ENCODE measurements around the gene CNBP.
"Not testable (repeated sequence)": the region's sequence is repeated elsewhere in the genome, so short reads cannot be mapped to it uniquely, and the experiment has no call there.

CNBP gene

GRCh38 chr3:129144786-129145185 lies 38.9 kb downstream of the CNBP start:
- TF ChIP-seq EZH2 (IDR thresholded peaks at IDR 0.05; ENCODE audit: borderline replicate concordance, low read length) (no peak), CTCF (IDR thresholded peaks at IDR 0.05; ENCODE audit: low read length) (no peak)
- Histone ChIP-seq H3K27me3 (ENCODE audit: insufficient read depth, low read length) (no peaks in the 10 kb centered on the region), H2AFZ (ENCODE audit: low read length) (no peak overlapping the region), H3K4me2 (ENCODE audit: low read length) (no peak overlapping the region), H3K79me2 (ENCODE audit: insufficient read depth, low read length) (no peaks in the 10 kb centered on the region), H3K9me3 (ENCODE audit: low read length) (no peaks in the 10 kb centered on the region), H3F3A (ENCODE audit: insufficient read depth, low read length) (no peaks in the 10 kb centered on the region), H3K36me3 (ENCODE audit: insufficient read depth, low read length) (peaks cover 64% of the 10 kb centered on the region), H4K20me1 (ENCODE audit: insufficient read depth, low read length) (no peaks in the 10 kb centered on the region), H3K9me2 (ENCODE audit: low read depth, low read length) (no peaks in the 10 kb centered on the region), H3K4me1 (ENCODE audit: insufficient read depth, low read length, severe bottlenecking) (no peaks in the 10 kb centered on the region), H3K9ac (ENCODE audit: low read length) (no peak overlapping the region), H3K4me3 (ENCODE audit: low read depth, low read length, poor library complexity, severe bottlenecking) (no peak overlapping the region), H3K27ac (ENCODE audit: low read depth, low read length, poor library complexity, severe bottlenecking) (no peak overlapping the region)

- H3K36me3 ChIP-seq (ENCODE audit: insufficient read depth, low read length), result peaks cover 78% of the 10 kb centered on the region
- not testable (repeated sequence) for H3K27me3 ChIP-seq (ENCODE audit: insufficient read depth, low read length); H3K4me3 ChIP-seq (ENCODE audit: low read depth, low read length, poor library complexity, severe bottlenecking); H2AFZ ChIP-seq (ENCODE audit: low read length); H3K79me2 ChIP-seq (ENCODE audit: insufficient read depth, low read length); H3K9ac ChIP-seq (ENCODE audit: low read length); H3K9me2 ChIP-seq (ENCODE audit: low read depth, low read length); H4K20me1 ChIP-seq (ENCODE audit: insufficient read depth, low read length); H3K9me3 ChIP-seq (ENCODE audit: low read length); H3K27ac ChIP-seq (ENCODE audit: low read depth, low read length, poor library complexity, severe bottlenecking); H3K4me1 ChIP-seq (ENCODE audit: insufficient read depth, low read length, severe bottlenecking); H3K4me2 ChIP-seq (ENCODE audit: low read length); H3F3A ChIP-seq (ENCODE audit: insufficient read depth, low read length)
These were observed 42.7 kb downstream of the CNBP start for GRCh38 chr3:129141011-129141410.

GRCh38 chr3:129139911-129140310 lies 43.8 kb downstream of the CNBP start:
- no peaks in the 10 kb centered on the region for H3K9me2 ChIP-seq (ENCODE audit: low read depth, low read length)
- H4K20me1 ChIP-seq (ENCODE audit: insufficient read depth, low read length), result no peaks in the 10 kb centered on the region
- H3K9me3 ChIP-seq (ENCODE audit: low read length), result no peaks in the 10 kb centered on the region
- no peak overlapping the region for H3K4me3 ChIP-seq (ENCODE audit: low read depth, low read length, poor library complexity, severe bottlenecking)
- H3K27ac ChIP-seq (ENCODE audit: low read depth, low read length, poor library complexity, severe bottlenecking), result no peak overlapping the region
- H3K9ac ChIP-seq (ENCODE audit: low read length), result no peak overlapping the region
- no peak overlapping the region for H2AFZ ChIP-seq (ENCODE audit: low read length)
- peaks cover 79% of the 10 kb centered on the region for H3K36me3 ChIP-seq (ENCODE audit: insufficient read depth, low read length)
- H3F3A ChIP-seq (ENCODE audit: insufficient read depth, low read length), result no peaks in the 10 kb centered on the region
- no peaks in the 10 kb centered on the region for H3K79me2 ChIP-seq (ENCODE audit: insufficient read depth, low read length)
- no peaks in the 10 kb centered on the region for H3K27me3 ChIP-seq (ENCODE audit: insufficient read depth, low read length)
- H3K4me1 ChIP-seq (ENCODE audit: insufficient read depth, low read length, severe bottlenecking), result no peaks in the 10 kb centered on the region
- no peak for TF ChIP-seq EZH2 (IDR thresholded peaks at IDR 0.05; ENCODE audit: borderline replicate concordance, low read length)
- no peak for TF ChIP-seq CTCF (IDR thresholded peaks at IDR 0.05; ENCODE audit: low read length)
- H3K4me2 ChIP-seq (ENCODE audit: low read length), result no peak overlapping the region

GRCh38 chr3:129136275-129136674 lies 47.4 kb downstream of the CNBP start:
- not testable (repeated sequence) for H3K79me2 ChIP-seq (ENCODE audit: insufficient read depth, low read length); H3K4me2 ChIP-seq (ENCODE audit: low read length); H4K20me1 ChIP-seq (ENCODE audit: insufficient read depth, low read length); H3K9ac ChIP-seq (ENCODE audit: low read length); H2AFZ ChIP-seq (ENCODE audit: low read length); H3K4me1 ChIP-seq (ENCODE audit: insufficient read depth, low read length, severe bottlenecking); H3K27ac ChIP-seq (ENCODE audit: low read depth, low read length, poor library complexity, severe bottlenecking); H3K27me3 ChIP-seq (ENCODE audit: insufficient read depth, low read length); H3K9me2 ChIP-seq (ENCODE audit: low read depth, low read length); H3K9me3 ChIP-seq (ENCODE audit: low read length); H3K4me3 ChIP-seq (ENCODE audit: low read depth, low read length, poor library complexity, severe bottlenecking); H3F3A ChIP-seq (ENCODE audit: insufficient read depth, low read length)
- H3K36me3 ChIP-seq (ENCODE audit: insufficient read depth, low read length), result peaks cover 90% of the 10 kb centered on the region
